ENCODE data around the gene PCTP.

- TF ChIP-seq CTCF (IDR thresholded peaks at IDR 0.05; ENCODE audit: low read length): no peak
- TF ChIP-seq EZH2 (IDR thresholded peaks at IDR 0.05; ENCODE audit: borderline replicate concordance, low read length): no peak
Observed at GRCh38 chr17:55723488-55723848, 27.4 kb upstream of the PCTP start.

Measured in OCI-LY1 (cell line).